Ishikawa (cell line): ENCODE data around the gene YEATS2.

Experiments used
- CEBPB ChIP-seq: IDR thresholded peaks from 2 replicates; pipeline ENCODE4 v1.6.1; 2012
- CREB1 ChIP-seq: IDR thresholded peaks from 2 replicates; pipeline ENCODE4 v1.6.1; 2012; ENCODE audit warnings: low read depth
- EGR1 ChIP-seq: IDR thresholded peaks from 2 replicates; pipeline ENCODE4 v1.6.1; 2012
- EP300 ChIP-seq: IDR thresholded peaks from 2 replicates; pipeline ENCODE4 v1.6.1; 2012; ENCODE audit warnings: borderline replicate concordance
- FOXM1 ChIP-seq: IDR thresholded peaks from 2 replicates; pipeline ENCODE4 v1.6.1; 2012; ENCODE audit warnings: low read depth, borderline replicate concordance
- MAX ChIP-seq: IDR thresholded peaks from 2 replicates; pipeline ENCODE4 v1.6.1; 2012
- NFIC ChIP-seq: IDR thresholded peaks from 2 replicates; pipeline ENCODE4 v1.6.1; 2012
- RAD21 ChIP-seq: IDR thresholded peaks from 2 replicates; pipeline ENCODE4 v1.6.1; 2012; ENCODE audit warnings: low read depth
- REST ChIP-seq: IDR thresholded peaks from 2 replicates; pipeline ENCODE4 v1.6.1; 2012; ENCODE audit warnings: low read depth, mild to moderate bottlenecking
- TAF1 ChIP-seq: IDR thresholded peaks from 2 replicates; pipeline ENCODE4 v1.6.1; 2012; ENCODE audit warnings: low read depth, mild to moderate bottlenecking
- TCF12 ChIP-seq: IDR thresholded peaks from 2 replicates; pipeline ENCODE4 v1.6.1; 2012; ENCODE audit warnings: low read depth
- TEAD4 ChIP-seq: IDR thresholded peaks from 2 replicates; pipeline ENCODE4 v1.6.1; 2012
- USF1 ChIP-seq: IDR thresholded peaks from 2 replicates; pipeline ENCODE4 v1.6.1; 2012
- YY1 ChIP-seq: IDR thresholded peaks from 2 replicates; pipeline ENCODE4 v1.6.1; 2012; ENCODE audit warnings: low read depth
- ZBTB7A ChIP-seq: IDR thresholded peaks from 2 replicates; pipeline ENCODE4 v1.6.1; 2012; ENCODE audit warnings: low read depth

YEATS2 gene

GRCh38 chr3:183818706-183819624 lies 121.4 kb downstream of the YEATS2 start:
- TF ChIP-seq MAX, result no peak
- TF ChIP-seq TAF1, result no peak
- TF ChIP-seq ZBTB7A, result no peak
- no peak for TF ChIP-seq USF1
- TF ChIP-seq FOXM1, result no peak
- TF ChIP-seq CEBPB, result no peak
- TF ChIP-seq YY1, result no peak
- TF ChIP-seq TEAD4, result no peak
- no peak for TF ChIP-seq RAD21
- no peak for TF ChIP-seq EGR1
- TF ChIP-seq TCF12, result no peak
- TF ChIP-seq NFIC, result no peak
- TF ChIP-seq REST, result no peak

GRCh38 chr3:183819831-183820230 lies 122.2 kb downstream of the YEATS2 start:
- peak; percentile 12; the same call in 1 of the 2 replicates for TF ChIP-seq USF1
- no peak for TF ChIP-seq FOXM1

- no peak for TF ChIP-seq YY1
- TF ChIP-seq RAD21, result no peak
- TF ChIP-seq REST, result no peak
- TF ChIP-seq TEAD4, result no peak
- no peak for TF ChIP-seq CREB1
- TF ChIP-seq MAX, result no peak
- no peak for TF ChIP-seq USF1
- no peak for TF ChIP-seq EGR1
- TF ChIP-seq NFIC, result no peak
- no peak for TF ChIP-seq FOXM1
- no peak for TF ChIP-seq CEBPB
- no peak for TF ChIP-seq EP300
These were observed 125.0 kb downstream of the YEATS2 start for GRCh38 chr3:183822631-183823030.

- peak; percentile 59 for TF ChIP-seq RAD21
- no peak for TF ChIP-seq EGR1
These were observed 126.4 kb downstream of the YEATS2 start for GRCh38 chr3:183823963-183824362.

GRCh38 chr3:183824761-183825455 lies 127.3 kb downstream of the YEATS2 start:
- TF ChIP-seq NFIC (no peak), ZBTB7A (peak; percentile 89), TAF1 (no peak), USF1 (no peak), YY1 (no peak), TEAD4 (no peak), CREB1 (no peak), EP300 (no peak), FOXM1 (no peak), EGR1 (0 out of 2 replicates have a peak, but pooled peaks have one; percentile 15), RAD21 (no peak), CEBPB (no peak), TCF12 (no peak), REST (no peak; the same call in 1 of the 2 replicates), MAX (no peak)
